GM19397 (cell line): ENCODE results near the gene PTH.

ENCODE experiments used
- ATAC-seq: cut with Tn5 transposase; IDR thresholded peaks from one replicate; pipeline ENCODE4 v1.9.1; 2021; ENCODE audit warnings: mild to moderate bottlenecking, moderate library complexity; ENCODE audit not compliant: unreplicated experiment

Gene PTH

GRCh38 chr11:13450832-13451397 is 44.9 kb downstream of the PTH start:
- ATAC-seq: no peak

DNA sequence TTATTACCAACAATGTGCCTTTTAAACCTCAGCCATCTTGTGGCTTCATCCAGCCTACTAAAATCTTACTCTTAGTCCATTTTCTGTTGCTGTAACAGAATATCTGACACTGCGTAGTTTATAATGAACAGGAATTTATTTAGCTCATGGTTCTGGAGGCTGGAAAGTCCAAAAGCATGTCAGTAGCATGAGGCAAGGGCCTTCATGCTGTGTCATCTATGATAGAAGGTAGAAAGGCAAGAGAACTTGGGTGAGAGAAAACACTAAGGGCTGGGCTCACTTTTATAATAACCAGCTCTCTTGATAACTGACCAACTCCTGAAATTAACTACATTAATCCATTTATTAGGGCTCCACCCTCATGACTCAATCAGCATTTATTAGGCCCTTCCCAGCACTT is 46.3 kb downstream of the PTH start:
- no peak for ATAC-seq

DNA sequence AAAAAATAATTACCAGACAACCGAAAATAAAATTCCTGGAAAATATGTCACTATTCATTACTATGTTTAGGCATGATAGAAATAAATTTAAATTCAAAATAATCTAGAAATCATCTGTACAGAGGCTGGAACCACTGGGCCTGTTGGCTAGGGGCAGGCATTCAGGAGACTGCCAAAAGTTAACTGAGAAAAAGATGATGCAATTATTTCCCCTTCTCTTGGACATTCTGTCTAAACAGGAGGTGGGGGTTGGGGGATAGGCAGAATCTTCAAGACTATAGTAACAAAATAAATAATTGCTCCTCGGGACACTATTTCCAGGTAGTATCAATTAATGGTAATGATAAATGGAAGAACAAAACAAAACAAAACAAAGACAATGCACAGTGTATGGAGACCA is 46.9 kb downstream of the PTH start:
- ATAC-seq: no peak

- ATAC-seq: no peak
Observed at GRCh38 chr11:13446444-13446843, 49.4 kb downstream of the PTH start.

GRCh38 chr11:13445588-13445987 is 50.2 kb downstream of the PTH start:
- ATAC-seq: no peak
